ENCODE data around the gene LGI2.

GRCh38 chr4:25032126-25032525 is 1.4 kb upstream of the LGI2 start:
- TF ChIP-seq POLR2A (conservative IDR thresholded peaks at IDR 0.05), result no peak
- no peak for TF ChIP-seq BHLHE40 (IDR thresholded peaks at IDR 0.05; ENCODE audit: low read length)
- no peak for TF ChIP-seq MAFK (IDR thresholded peaks at IDR 0.05; ENCODE audit: low read length)
- TF ChIP-seq RAD51 (IDR thresholded peaks at IDR 0.05; ENCODE audit: borderline replicate concordance, low read depth), result no peak
- TF ChIP-seq ZEB2 (IDR thresholded peaks at IDR 0.05), result no peak
- no peak for TF ChIP-seq ZNF644 (tag; IDR thresholded peaks at IDR 0.05; ENCODE audit: low read depth)
